Measurements from ENCODE around the gene NCSTN.

NCSTN gene

GRCh38 chr1:160406131-160406968 is 63.2 kb downstream of the NCSTN start:
- DNase-seq (ENCODE audit: low read depth): no peak

- no peak for DNase-seq (ENCODE audit: low read depth)
Measured at GRCh38 chr1:160407839-160408801, 64.9 kb downstream of the NCSTN start.

All from stimulated activated CD8-positive, alpha-beta memory T cell treated with anti-CD3 and anti-CD28 coated beads, Interleukin-7, amount 100 ng/mL, for 24 hours (primary cell).